Measurements from ENCODE around the gene ZFP3. TPM values are rescaled to one million over a fixed set of nuclear protein-coding genes. Genes with fewer than 3 reads are reported as not detected.

ZFP3 gene
- polyA plus RNA-seq: 2.5 and 3.4 TPM in 2 replicates

GRCh38 chr17:5078106-5079028 lies at the start of gene ZFP3:
Gene ZFP3 (plus strand): TSS chr17:5078467. CDS start chr17:5091505, 13,038 bp downstream.

GRCh38 chr17:5035315-5035714 lies 43.0 kb upstream of the ZFP3 start, which contains the start of gene SLC52A1:
Gene SLC52A1 (minus strand): TSS chr17:5035426. CDS start chr17:5034606, 820 bp downstream.

GRCh38 chr17:5111402-5112204 lies 33.3 kb downstream of the ZFP3 start, which contains the start of gene ZNF232:
Gene ZNF232 (minus strand): TSS chr17:5111878. CDS start chr17:5111822, 56 bp downstream.

GRCh38 chr17:5115673-5116651 lies 37.7 kb downstream of the ZFP3 start, which contains the start of gene USP6:
Gene USP6 (plus strand): TSS chr17:5116032. CDS start chr17:5130368, 14,336 bp downstream.

Other genes with a start within 250 kb of the ZFP3 start
- gene MINK1, start 245.1 kb upstream of the ZFP3 start, polyA plus RNA-seq: 9.8 and 11.1 TPM in 2 replicates
- 0.75 TPM in 1 of 2 replicates, not detected in the other for gene C17orf107, start 178.9 kb upstream of the ZFP3 start, polyA plus RNA-seq
- not detected in 2 replicates for gene CHRNE, start 175.4 kb upstream of the ZFP3 start, polyA plus RNA-seq
- 0.31 and 0.38 TPM in 2 replicates for gene GP1BA, start 146.2 kb upstream of the ZFP3 start, polyA plus RNA-seq
- 27.6 and 40.9 TPM in 2 replicates for gene SLC25A11, start 138.4 kb upstream of the ZFP3 start, polyA plus RNA-seq
- gene RNF167, start 138.2 kb upstream of the ZFP3 start, polyA plus RNA-seq: 37.3 and 38.4 TPM in 2 replicates
- gene PFN1, start 129.9 kb upstream of the ZFP3 start, polyA plus RNA-seq: 35.7 and 55.5 TPM in 2 replicates
- 2.1 and 2.4 TPM in 2 replicates for gene ENO3, start 127.3 kb upstream of the ZFP3 start, polyA plus RNA-seq
- 44.8 and 73.7 TPM in 2 replicates for gene SPAG7, start 110.7 kb upstream of the ZFP3 start, polyA plus RNA-seq
- 1.0 and 8.4 TPM in 2 replicates for gene CAMTA2, start 90.8 kb upstream of the ZFP3 start, polyA plus RNA-seq
- gene INCA1, start 80.9 kb upstream of the ZFP3 start, polyA plus RNA-seq: 2.1 and 2.5 TPM in 2 replicates
- 0.38 TPM in 1 of 2 replicates, not detected in the other for gene KIF1C, start 80.5 kb upstream of the ZFP3 start, polyA plus RNA-seq
- not detected in 2 replicates for gene SLC52A1, start 43.0 kb upstream of the ZFP3 start, polyA plus RNA-seq
- 1.7 TPM in 1 of 2 replicates, not detected in the other for gene ZNF232, start 33.4 kb downstream of the ZFP3 start, polyA plus RNA-seq
- gene USP6, start 37.6 kb downstream of the ZFP3 start, polyA plus RNA-seq: 1.7 and 2.3 TPM in 2 replicates
- 1.7 and 2.5 TPM in 2 replicates for gene ZNF594, start 113.4 kb downstream of the ZFP3 start, polyA plus RNA-seq
- gene SCIMP, start 156.4 kb downstream of the ZFP3 start, polyA plus RNA-seq: not detected in 2 replicates
- gene RABEP1, start 203.8 kb downstream of the ZFP3 start, polyA plus RNA-seq: 40.1 and 43.7 TPM in 2 replicates